IPS-NIHi7 (cell line): Measurements from ENCODE around the gene PRM2.

Experiments used
- DNase-seq: peaks from one replicate; pipeline ENCODE4 v3.0.0; 2012; ENCODE audit warnings: mixed read lengths; ENCODE audit errors: extremely low spot score

Gene PRM2

GRCh38 chr16:11276143-11276895 is at the start of gene PRM2:
Gene PRM2 (minus strand): TSS chr16:11276480. CDS start chr16:11276370, 110 bp downstream.
- no peak for DNase-seq

GRCh38 chr16:11325404-11326083 is 49.3 kb upstream of the PRM2 start:
- DNase-seq: no peak

GRCh38 chr16:11323551-11324336 is 47.5 kb upstream of the PRM2 start:
- DNase-seq: no peak

GRCh38 chr16:11322823-11323222 is 46.5 kb upstream of the PRM2 start:
- DNase-seq: no peak

GRCh38 chr16:11321662-11322061 is 45.4 kb upstream of the PRM2 start:
- no peak for DNase-seq

GRCh38 chr16:11320170-11320569 is 43.9 kb upstream of the PRM2 start:
- DNase-seq: no peak

- DNase-seq: no peak
Observed at GRCh38 chr16:11319529-11320146, 43.4 kb upstream of the PRM2 start.

GRCh38 chr16:11318817-11319216 is 42.5 kb upstream of the PRM2 start:
- DNase-seq: no peak

GRCh38 chr16:11316331-11317015 is 40.2 kb upstream of the PRM2 start:
- peak; percentile 66 for DNase-seq

- DNase-seq: peak; percentile 88
Observed at GRCh38 chr16:11315510-11315909, 39.2 kb upstream of the PRM2 start.

- no peak for DNase-seq
Observed at GRCh38 chr16:11314309-11314894, 38.1 kb upstream of the PRM2 start.

GRCh38 chr16:11313493-11314308 is 37.4 kb upstream of the PRM2 start:
- no peak for DNase-seq

- DNase-seq: peak; percentile 45
Observed at GRCh38 chr16:11312718-11313492, 36.6 kb upstream of the PRM2 start.

- no peak for DNase-seq
Observed at GRCh38 chr16:11310997-11311561, 34.8 kb upstream of the PRM2 start.

- no peak for DNase-seq
Observed at GRCh38 chr16:11310634-11310977, 34.3 kb upstream of the PRM2 start.

- DNase-seq: no peak
Observed at GRCh38 chr16:11309895-11310633, 33.8 kb upstream of the PRM2 start.

GRCh38 chr16:11308493-11309283 is 32.4 kb upstream of the PRM2 start:
- DNase-seq: no peak
